ENCODE results near the gene CYCS.
"Not testable (repeated sequence)": the region's sequence is repeated elsewhere in the genome, so short reads cannot be mapped to it uniquely, and the experiment has no call there.

Gene CYCS

GRCh38 chr7:25117226-25118047, 7.6 kb downstream of the CYCS start:
- peak; percentile 55 for DNase-seq

GRCh38 chr7:25116621-25117020, 8.4 kb downstream of the CYCS start:
- no peak for DNase-seq

- not testable (repeated sequence) for DNase-seq
Measured at GRCh38 chr7:25110514-25110913, 14.5 kb downstream of the CYCS start.

GRCh38 chr7:25109276-25109675, 15.8 kb downstream of the CYCS start:
- DNase-seq = no peak

- no peak for DNase-seq
Measured at GRCh38 chr7:25105911-25106310, 19.1 kb downstream of the CYCS start.

- no peak for DNase-seq
Measured at GRCh38 chr7:25103773-25104172, 21.3 kb downstream of the CYCS start.

GRCh38 chr7:25101817-25102216, 23.2 kb downstream of the CYCS start:
- DNase-seq = no peak

GRCh38 chr7:25098096-25099046, 26.7 kb downstream of the CYCS start:
- peak; percentile 75 for DNase-seq

- no peak for DNase-seq
Measured at GRCh38 chr7:25095516-25096345, 29.3 kb downstream of the CYCS start.

- DNase-seq = peak; percentile 85
Measured at GRCh38 chr7:25093268-25093826, 31.7 kb downstream of the CYCS start.

- DNase-seq = no peak
Measured at GRCh38 chr7:25091779-25092178, 33.3 kb downstream of the CYCS start.

GRCh38 chr7:25091176-25091575, 33.9 kb downstream of the CYCS start:
- no peak for DNase-seq

GRCh38 chr7:25090374-25090773, 34.7 kb downstream of the CYCS start:
- no peak for DNase-seq

GRCh38 chr7:25087855-25088254, 37.2 kb downstream of the CYCS start:
- no peak for DNase-seq

- DNase-seq = no peak
Measured at GRCh38 chr7:25084821-25085220, 40.2 kb downstream of the CYCS start.

GRCh38 chr7:25083201-25083600, 41.9 kb downstream of the CYCS start:
- DNase-seq = no peak

GRCh38 chr7:25082041-25082440, 43.0 kb downstream of the CYCS start:
- not testable (repeated sequence) for DNase-seq

GRCh38 chr7:25077096-25077495, 48.0 kb downstream of the CYCS start:
- no peak for DNase-seq

- peak; percentile 28 for DNase-seq
Measured at GRCh38 chr7:25075459-25075858, 49.6 kb downstream of the CYCS start.

GRCh38 chr7:25073451-25073850, 51.6 kb downstream of the CYCS start:
- no peak for DNase-seq
